ENCODE measurements around the gene FAM83G.
A peak's percentile ranks its signal among the peaks of the same experiment; 100 is the strongest.
"Not testable (repeated sequence)": the region's sequence is repeated elsewhere in the genome, so short reads cannot be mapped to it uniquely, and the experiment has no call there.

The FAM83G gene

GRCh38 chr17:18933102-18934058 lies 71.2 kb downstream of the FAM83G start:
- Histone ChIP-seq H3K4me3 (ENCODE audit: low read length) (no peak overlapping the region), H3K4me1 (ENCODE audit: control insufficient read depth, insufficient read depth, low read length) (no peaks in the 10 kb centered on the region), H3K4me2 (ENCODE audit: low read length) (no peak overlapping the region), H3K27me3 (ENCODE audit: control insufficient read depth, insufficient read depth, low read length) (peaks cover 12% of the 10 kb centered on the region), H3K9me3 (replicated peaks; ENCODE audit: low read length) (no peaks in the 10 kb centered on the region), H3K36me3 (ENCODE audit: insufficient read depth, low read length) (peaks cover 23% of the 10 kb centered on the region), H3K9ac (ENCODE audit: low read depth, low read length) (no peak overlapping the region)

DNA sequence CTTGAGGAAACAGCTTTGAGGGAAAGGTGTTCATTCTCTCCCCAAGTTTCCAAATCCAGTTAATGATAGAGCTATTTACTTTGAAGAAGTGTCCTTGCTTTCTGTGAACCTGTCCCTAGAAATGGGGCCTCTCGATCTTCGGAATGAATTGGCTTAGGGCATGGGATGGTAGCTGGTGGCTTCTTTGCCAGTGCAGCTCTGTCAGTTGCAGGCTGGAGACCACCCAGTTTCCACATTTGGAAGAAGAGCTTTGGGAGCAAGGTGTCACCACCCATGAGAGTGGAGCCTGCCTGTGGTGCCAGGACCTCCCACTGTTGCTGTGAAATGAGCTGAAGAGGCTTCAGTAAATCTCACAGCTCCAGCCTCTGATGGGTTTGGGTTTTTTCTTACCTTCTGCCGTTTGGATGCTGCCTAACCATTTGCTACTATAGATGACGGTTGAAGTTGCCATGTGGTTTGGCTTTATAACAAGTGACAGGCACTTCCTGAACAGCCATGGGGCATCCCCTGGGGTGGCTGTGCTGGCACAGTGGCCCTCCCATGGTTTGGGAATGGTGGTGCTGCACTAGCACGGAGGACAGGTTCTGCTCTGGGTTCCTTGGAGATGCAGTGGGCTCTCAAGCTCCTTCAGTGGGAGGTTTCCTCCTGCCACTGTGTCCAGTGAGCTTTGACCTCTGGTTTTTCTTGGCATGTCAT lies 72.1 kb downstream of the FAM83G start:
- Histone ChIP-seq H3K9ac (ENCODE audit: low read depth, low read length) (no peak overlapping the region), H3K4me2 (ENCODE audit: low read length) (no peak overlapping the region), H3K27me3 (ENCODE audit: control insufficient read depth, insufficient read depth, low read length) (peaks cover 12% of the 10 kb centered on the region), H3K9me3 (replicated peaks; ENCODE audit: low read length) (no peaks in the 10 kb centered on the region), H3K4me1 (ENCODE audit: control insufficient read depth, insufficient read depth, low read length) (no peaks in the 10 kb centered on the region), H3K36me3 (ENCODE audit: insufficient read depth, low read length) (peaks cover 23% of the 10 kb centered on the region), H3K4me3 (ENCODE audit: low read length) (no peak overlapping the region)

DNA sequence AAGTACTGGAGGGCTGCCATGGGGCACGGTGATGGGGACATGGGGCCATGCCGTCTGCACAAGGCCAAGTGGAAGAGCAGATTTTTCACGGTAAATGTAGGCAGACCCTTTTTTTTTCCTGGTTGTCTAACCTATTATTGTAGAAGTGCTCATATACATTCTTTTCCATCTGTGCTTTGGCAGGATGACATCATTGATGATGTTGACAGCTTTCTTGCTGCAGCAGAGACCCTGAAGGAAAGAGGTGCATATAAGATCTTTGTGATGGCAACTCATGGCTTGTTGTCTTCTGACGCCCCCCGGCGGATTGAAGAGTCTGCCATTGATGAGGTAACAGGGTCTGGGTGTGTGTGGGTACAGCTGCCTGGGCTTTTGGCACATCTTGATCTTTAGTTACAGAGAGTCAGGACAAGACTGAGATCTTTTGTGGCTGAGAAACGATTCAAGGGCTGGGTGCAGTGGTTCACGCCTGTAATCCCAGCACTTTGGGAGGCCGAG lies 75.9 kb downstream of the FAM83G start:
- H3K9me3 ChIP-seq (replicated peaks; ENCODE audit: low read length) = no peaks in the 10 kb centered on the region
- H3K4me2 ChIP-seq (ENCODE audit: low read length) = no peak overlapping the region
- no peaks in the 10 kb centered on the region for H3K27me3 ChIP-seq (ENCODE audit: control insufficient read depth, insufficient read depth, low read length)
- H3K4me3 ChIP-seq (ENCODE audit: low read length) = no peak overlapping the region
- H3K36me3 ChIP-seq (ENCODE audit: insufficient read depth, low read length) = peaks cover 34% of the 10 kb centered on the region
- no peak overlapping the region for H3K9ac ChIP-seq (ENCODE audit: low read depth, low read length)
- H3K4me1 ChIP-seq (ENCODE audit: control insufficient read depth, insufficient read depth, low read length) = no peaks in the 10 kb centered on the region

DNA sequence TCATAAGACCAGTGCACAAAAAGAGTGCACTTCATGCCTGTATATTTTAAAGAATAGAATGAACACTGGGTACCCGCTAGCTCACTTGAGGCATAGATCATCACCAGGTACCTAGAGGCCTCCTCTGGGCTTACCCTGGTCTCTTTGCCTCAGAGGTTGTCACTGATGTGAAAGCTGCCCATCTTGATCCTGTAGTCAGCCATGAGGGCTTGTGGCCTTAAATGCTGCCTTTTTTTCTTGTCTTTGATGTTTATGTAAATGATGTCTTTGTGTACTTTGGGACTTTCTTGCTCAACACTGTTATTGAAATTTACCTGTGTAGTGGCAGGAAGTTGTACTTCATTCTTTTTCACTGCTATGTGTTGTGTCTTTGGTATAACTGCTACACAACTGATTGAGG lies 79.4 kb downstream of the FAM83G start:
- no peaks in the 10 kb centered on the region for H3K27me3 ChIP-seq (ENCODE audit: control insufficient read depth, insufficient read depth, low read length)
- H3K4me3 ChIP-seq (ENCODE audit: low read length) = no peak overlapping the region
- no peak overlapping the region for H3K9ac ChIP-seq (ENCODE audit: low read depth, low read length)
- H3K36me3 ChIP-seq (ENCODE audit: insufficient read depth, low read length) = peaks cover 22% of the 10 kb centered on the region
- no peaks in the 10 kb centered on the region for H3K9me3 ChIP-seq (replicated peaks; ENCODE audit: low read length)
- H3K4me2 ChIP-seq (ENCODE audit: low read length) = no peak overlapping the region
- peaks cover 22% of the 10 kb centered on the region for H3K4me1 ChIP-seq (ENCODE audit: control insufficient read depth, insufficient read depth, low read length)

DNA sequence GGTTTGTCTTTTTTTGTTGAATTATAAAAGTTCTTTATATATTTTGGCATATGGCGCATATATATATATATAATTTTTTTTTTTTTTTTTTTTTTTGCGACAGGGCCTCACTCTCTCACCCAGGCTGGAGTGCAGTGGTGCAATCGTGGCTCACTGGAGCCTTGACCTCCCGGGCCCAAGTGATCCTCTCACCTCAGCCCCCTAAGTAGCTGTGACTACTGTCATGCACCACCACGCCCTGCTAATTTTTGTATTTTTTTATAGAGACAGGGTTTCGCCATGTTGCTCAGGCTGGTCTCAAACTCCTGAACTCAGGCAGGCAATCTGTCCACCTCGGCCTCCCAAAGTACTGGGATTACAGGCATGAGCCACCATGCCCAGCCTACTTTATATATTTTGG lies 82.0 kb downstream of the FAM83G start:
- H3K36me3 ChIP-seq (ENCODE audit: insufficient read depth, low read length) = peaks cover 19% of the 10 kb centered on the region
- not testable (repeated sequence) for H3K9me3 ChIP-seq (replicated peaks; ENCODE audit: low read length); H3K9ac ChIP-seq (ENCODE audit: low read depth, low read length); H3K4me2 ChIP-seq (ENCODE audit: low read length); H3K4me3 ChIP-seq (ENCODE audit: low read length); H3K27me3 ChIP-seq (ENCODE audit: control insufficient read depth, insufficient read depth, low read length)
- peaks cover 25% of the 10 kb centered on the region for H3K4me1 ChIP-seq (ENCODE audit: control insufficient read depth, insufficient read depth, low read length)

- Histone ChIP-seq H3K4me3 (ENCODE audit: low read length) (no peak overlapping the region), H3K9me3 (replicated peaks; ENCODE audit: low read length) (no peaks in the 10 kb centered on the region), H3K4me1 (ENCODE audit: control insufficient read depth, insufficient read depth, low read length) (peaks cover 25% of the 10 kb centered on the region), H3K27me3 (ENCODE audit: control insufficient read depth, insufficient read depth, low read length) (no peaks in the 10 kb centered on the region), H3K36me3 (ENCODE audit: insufficient read depth, low read length) (peaks cover 19% of the 10 kb centered on the region), H3K4me2 (ENCODE audit: low read length) (no peak overlapping the region), H3K9ac (ENCODE audit: low read depth, low read length) (no peak overlapping the region)
Observed at GRCh38 chr17:18921912-18922451, 82.6 kb downstream of the FAM83G start.

GRCh38 chr17:18921485-18921884 lies 83.1 kb downstream of the FAM83G start:
- H3K4me2 ChIP-seq (ENCODE audit: low read length) = peak overlapping the region; percentile 59
- peaks cover 25% of the 10 kb centered on the region for H3K4me1 ChIP-seq (ENCODE audit: control insufficient read depth, insufficient read depth, low read length)
- no peak overlapping the region for H3K9ac ChIP-seq (ENCODE audit: low read depth, low read length)
- H3K36me3 ChIP-seq (ENCODE audit: insufficient read depth, low read length) = peaks cover 15% of the 10 kb centered on the region
- H3K4me3 ChIP-seq (ENCODE audit: low read length) = no peak overlapping the region
- H3K27me3 ChIP-seq (ENCODE audit: control insufficient read depth, insufficient read depth, low read length) = no peaks in the 10 kb centered on the region
- H3K9me3 ChIP-seq (replicated peaks; ENCODE audit: low read length) = no peaks in the 10 kb centered on the region

GRCh38 chr17:18920911-18921441 lies 83.6 kb downstream of the FAM83G start:
- H3K4me3 ChIP-seq (ENCODE audit: low read length) = no peak overlapping the region

DNA sequence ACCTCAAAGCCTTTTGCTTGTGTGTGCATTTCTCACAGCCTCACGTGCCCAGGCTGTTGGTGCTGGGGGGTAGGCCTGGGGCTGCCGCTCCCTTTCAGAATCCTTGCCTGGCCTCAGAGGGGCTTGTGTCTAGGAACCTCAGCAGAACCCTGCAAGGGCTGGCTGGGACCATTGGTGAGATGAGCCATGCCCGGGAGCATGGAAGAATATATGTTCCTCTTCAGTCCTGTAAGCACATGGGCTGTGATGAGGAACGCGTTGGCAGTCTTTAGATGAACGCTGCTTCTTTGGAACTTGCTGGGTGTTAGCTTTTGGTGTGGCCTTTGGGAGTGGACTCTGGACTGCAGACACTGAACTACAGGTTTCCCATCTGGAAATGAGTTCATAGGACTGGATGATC lies 84.6 kb downstream of the FAM83G start:
- no peak overlapping the region for H3K4me3 ChIP-seq (ENCODE audit: low read length)
- peaks cover 25% of the 10 kb centered on the region for H3K4me1 ChIP-seq (ENCODE audit: control insufficient read depth, insufficient read depth, low read length)
- no peak overlapping the region for H3K4me2 ChIP-seq (ENCODE audit: low read length)
- H3K27me3 ChIP-seq (ENCODE audit: control insufficient read depth, insufficient read depth, low read length) = no peaks in the 10 kb centered on the region
- H3K9me3 ChIP-seq (replicated peaks; ENCODE audit: low read length) = no peaks in the 10 kb centered on the region
- H3K9ac ChIP-seq (ENCODE audit: low read depth, low read length) = no peak overlapping the region
- H3K36me3 ChIP-seq (ENCODE audit: insufficient read depth, low read length) = peaks cover 8% of the 10 kb centered on the region

More at GRCh38 chr17:18920911-18921441, 83.6 kb downstream of the FAM83G start:
- H3K9me3 ChIP-seq (replicated peaks; ENCODE audit: low read length) = no peaks in the 10 kb centered on the region
- peak overlapping the region; percentile 59 for H3K4me2 ChIP-seq (ENCODE audit: low read length)
- peaks cover 25% of the 10 kb centered on the region for H3K4me1 ChIP-seq (ENCODE audit: control insufficient read depth, insufficient read depth, low read length)
- H3K9ac ChIP-seq (ENCODE audit: low read depth, low read length) = no peak overlapping the region
- peaks cover 14% of the 10 kb centered on the region for H3K36me3 ChIP-seq (ENCODE audit: insufficient read depth, low read length)
- H3K27me3 ChIP-seq (ENCODE audit: control insufficient read depth, insufficient read depth, low read length) = no peaks in the 10 kb centered on the region
